Measurements from ENCODE around the gene ACAA1.
"Not testable (repeated sequence)": the region's sequence is repeated elsewhere in the genome, so short reads cannot be mapped to it uniquely, and the experiment has no call there.

DNA sequence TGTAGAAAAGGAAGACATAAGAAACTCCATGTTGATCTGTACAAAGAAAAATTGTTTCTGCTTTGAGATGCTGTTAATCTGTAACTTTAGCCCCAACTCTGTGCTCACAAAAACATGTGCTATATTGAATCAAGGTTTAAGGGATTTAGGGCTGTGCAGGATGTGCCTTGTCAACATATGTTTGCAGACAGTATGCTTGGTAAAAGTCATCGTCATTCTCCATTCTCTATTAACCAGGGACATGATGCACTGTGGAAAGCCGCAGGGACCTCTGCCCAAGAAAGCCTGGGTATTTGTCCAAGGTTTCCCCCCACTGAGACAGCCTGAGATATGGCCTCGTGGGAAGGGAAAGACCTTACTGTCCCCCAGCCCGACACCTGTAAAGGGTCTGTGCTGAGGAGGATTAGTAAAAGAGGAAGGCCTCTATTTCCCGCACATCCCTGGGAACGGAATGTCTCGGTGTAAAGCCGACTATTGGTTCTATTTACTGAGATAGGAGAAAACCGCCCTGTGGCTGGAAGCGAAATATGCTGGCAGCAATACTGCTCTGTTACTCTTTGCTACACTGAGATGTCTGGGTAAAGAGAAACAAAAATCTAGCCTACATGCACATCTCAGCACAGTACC, 2.3 kb downstream of the ACAA1 start:
- TF ChIP-seq, protein P1, sequence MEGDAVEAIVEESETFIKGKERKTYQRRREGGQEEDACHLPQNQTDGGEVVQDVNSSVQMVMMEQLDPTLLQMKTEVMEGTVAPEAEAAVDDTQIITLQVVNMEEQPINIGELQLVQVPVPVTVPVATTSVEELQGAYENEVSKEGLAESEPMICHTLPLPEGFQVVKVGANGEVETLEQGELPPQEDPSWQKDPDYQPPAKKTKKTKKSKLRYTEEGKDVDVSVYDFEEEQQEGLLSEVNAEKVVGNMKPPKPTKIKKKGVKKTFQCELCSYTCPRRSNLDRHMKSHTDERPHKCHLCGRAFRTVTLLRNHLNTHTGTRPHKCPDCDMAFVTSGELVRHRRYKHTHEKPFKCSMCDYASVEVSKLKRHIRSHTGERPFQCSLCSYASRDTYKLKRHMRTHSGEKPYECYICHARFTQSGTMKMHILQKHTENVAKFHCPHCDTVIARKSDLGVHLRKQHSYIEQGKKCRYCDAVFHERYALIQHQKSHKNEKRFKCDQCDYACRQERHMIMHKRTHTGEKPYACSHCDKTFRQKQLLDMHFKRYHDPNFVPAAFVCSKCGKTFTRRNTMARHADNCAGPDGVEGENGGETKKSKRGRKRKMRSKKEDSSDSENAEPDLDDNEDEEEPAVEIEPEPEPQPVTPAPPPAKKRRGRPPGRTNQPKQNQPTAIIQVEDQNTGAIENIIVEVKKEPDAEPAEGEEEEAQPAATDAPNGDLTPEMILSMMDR (IDR thresholded peaks at IDR 0.05): not testable (repeated sequence)
- TF ChIP-seq POLR2AphosphoS5 (IDR thresholded peaks at IDR 0.05; ENCODE audit: low read depth, low read length): not testable (repeated sequence)
